K562 (cell line): ENCODE results near the gene C1orf105. TPM values are rescaled to one million over a fixed set of nuclear protein-coding genes. Genes with fewer than 3 reads are reported as not detected.

ENCODE experiments used
- ASH1L ChIP-seq: fragments of 450-650 bp; IDR thresholded peaks from 2 replicates; pipeline ENCODE4 v1.6.1; 2018; ENCODE audit warnings: borderline replicate concordance, mild to moderate bottlenecking, low read depth; ENCODE audit not compliant: partially characterized antibody
- DPF2 ChIP-seq: fragments of 450-650 bp; IDR thresholded peaks from 2 replicates; pipeline ENCODE4 v1.6.1; 2016
- FOXA3 ChIP-seq, 2 experiments: fragments of 450-650 bp in 1 of 2; sonication (generic) in 1 of 2; formaldehyde crosslinking; IDR thresholded peaks in 1 of 2; conservative IDR thresholded peaks in 1 of 2; 2 replicates each; pipeline versions ENCODE4 v1.4.0 to v1.8.0; 2020 to 2022; ENCODE audit warnings: mild to moderate bottlenecking in 2 of 2, missing genetic modification reagents in 1 of 2
- GABPB1 ChIP-seq: sonication (generic); formaldehyde crosslinking; IDR thresholded peaks from 2 replicates; pipeline ENCODE4 v1.8.0; 2022; ENCODE audit warnings: mild to moderate bottlenecking, missing genetic modification reagents
- MAFF ChIP-seq: IDR thresholded peaks from 2 replicates; pipeline ENCODE4 v1.6.1; 2012; ENCODE audit warnings: low read length, improper control_type of control experiment
- MEF2A ChIP-seq: IDR thresholded peaks from 2 replicates; pipeline ENCODE4 v1.6.1; 2011; ENCODE audit warnings: low read depth, mild to moderate bottlenecking, low read length, moderate library complexity; ENCODE audit not compliant: control insufficient read depth
- PBX2 ChIP-seq, 2 experiments: IDR thresholded peaks in 1 of 2; conservative IDR thresholded peaks in 1 of 2; 2 replicates each; pipeline ENCODE4 v1.6.1; 2016; ENCODE audit warnings: low read depth in 2 of 2, mild to moderate bottlenecking in 1 of 2, missing compliant biosample characterization in 1 of 2, missing genetic modification characterization in 1 of 2, moderate library complexity in 1 of 2
- PURB ChIP-seq: sonication (generic); formaldehyde crosslinking; IDR thresholded peaks from 2 replicates; pipeline ENCODE4 v1.9.0; 2021; ENCODE audit warnings: low read depth, mild to moderate bottlenecking, missing genetic modification reagents
- SIRT6 ChIP-seq: IDR thresholded peaks from one replicate; pipeline ENCODE4 v1.6.1; 2012; ENCODE audit warnings: low read depth, mild to moderate bottlenecking, control low read depth, inconsistent platforms, low read length, moderate library complexity
- SPI1 ChIP-seq: IDR thresholded peaks from 2 replicates; pipeline ENCODE4 v1.6.1; 2011; ENCODE audit warnings: low read depth, low read length, control low read depth, borderline replicate concordance
- TARDBP ChIP-seq: fragments of 450-650 bp; IDR thresholded peaks from 2 replicates; pipeline ENCODE4 v1.6.1; 2016
- ZNF277 ChIP-seq: fragments of 250-450 bp; sonication (Bioruptor Pico); IDR thresholded peaks from 2 replicates; pipeline ENCODE4 v1.8.0; 2022; ENCODE audit warnings: inconsistent platforms, mild to moderate bottlenecking, moderate library complexity, borderline replicate concordance
- ZNF57 ChIP-seq: fragments of 450-650 bp; formaldehyde crosslinking; IDR thresholded peaks from 2 replicates; pipeline ENCODE4 v1.4.0; 2020; ENCODE audit warnings: mild to moderate bottlenecking, moderate library complexity
- ZNF695 ChIP-seq: fragments of 450-650 bp; formaldehyde crosslinking; IDR thresholded peaks from 2 replicates; pipeline ENCODE4 v1.4.0; 2020; ENCODE audit warnings: mild to moderate bottlenecking, moderate library complexity
- polyA plus RNA-seq, 8 experiments: library from polyadenylated mRNA; depleted of rRNA in 4 of 8; stranded (reverse) in 5 of 8; unstranded in 3 of 8; fragments of >200 nt; fragmentation: Nextera tagmentation in 2 of 8; fragmentation: Illumina TruSeq in 1 of 8; extraction: Ambion mirVana in 2 of 8; extraction: Trizol in 1 of 8; gene quantifications; 2 replicates each; pipeline versions ENCODE4 v1.2.1 to v1.2.3, GENCODE V29; 2011 to 2014; ENCODE audit warnings: inconsistent platforms in 1 of 8, missing spikeins in 1 of 8
- total RNA-seq, 7 experiments: library from RNA; depleted of rRNA in 6 of 7; stranded (reverse); fragments of >200 nt in 6 of 7; fragmentation: Illumina TruSeq in 2 of 7; extraction: Trizol in 2 of 7; gene quantifications; 2 replicates each; pipeline versions ENCODE4 v1.2.1 to v1.2.3, GENCODE V29; 2011 to 2021; ENCODE audit warnings: low replicate concordance in 1 of 7
- TF ChIP-seq, protein P1 (sequence below): conservative IDR thresholded peaks from 2 replicates; pipeline ENCODE4 v1.6.1; 2011; ENCODE audit warnings: low read depth, mild to moderate bottlenecking, low read length; ENCODE audit not compliant: control insufficient read depth
- TF ChIP-seq, protein P2 (sequence below), 3 experiments: IDR thresholded peaks in 2 of 3; conservative IDR thresholded peaks in 1 of 3; 2 replicates each; pipeline ENCODE4 v1.5.1; 2011 to 2012; ENCODE audit warnings: low read length in 3 of 3, mild to moderate bottlenecking in 3 of 3, control low read depth in 2 of 3, improper control_type of control experiment in 1 of 3, inconsistent platforms in 1 of 3, low read depth in 1 of 3, mixed read lengths in 1 of 3, moderate library complexity in 1 of 3; ENCODE audit not compliant: insufficient read depth in 2 of 3
- TF ChIP-seq, protein P3 (sequence below): fragments of 250-450 bp; sonication (Bioruptor Pico); IDR thresholded peaks from 2 replicates; pipeline ENCODE4 v1.5.0; 2021
- TF ChIP-seq, protein P4 (sequence below), 2 experiments: IDR thresholded peaks; 2 replicates each; pipeline ENCODE4 v1.6.1; 2011; ENCODE audit warnings: borderline replicate concordance in 1 of 2, control low read depth in 1 of 2, low read depth in 1 of 2, low read length in 1 of 2, mild to moderate bottlenecking in 1 of 2, mixed read lengths in 1 of 2, moderate library complexity in 1 of 2; ENCODE audit not compliant: insufficient read depth in 1 of 2, insufficient read length in 1 of 2, poor library complexity in 1 of 2, severe bottlenecking in 1 of 2; ENCODE audit errors: extremely low read depth in 1 of 2

The C1orf105 gene
- total and polyA plus RNA-seq, 9 of the 15 experiments (the other 6 are each of a cell fraction or from before 2014, with no cell fraction given): 0.08 TPM; not detected in 8

DNA sequence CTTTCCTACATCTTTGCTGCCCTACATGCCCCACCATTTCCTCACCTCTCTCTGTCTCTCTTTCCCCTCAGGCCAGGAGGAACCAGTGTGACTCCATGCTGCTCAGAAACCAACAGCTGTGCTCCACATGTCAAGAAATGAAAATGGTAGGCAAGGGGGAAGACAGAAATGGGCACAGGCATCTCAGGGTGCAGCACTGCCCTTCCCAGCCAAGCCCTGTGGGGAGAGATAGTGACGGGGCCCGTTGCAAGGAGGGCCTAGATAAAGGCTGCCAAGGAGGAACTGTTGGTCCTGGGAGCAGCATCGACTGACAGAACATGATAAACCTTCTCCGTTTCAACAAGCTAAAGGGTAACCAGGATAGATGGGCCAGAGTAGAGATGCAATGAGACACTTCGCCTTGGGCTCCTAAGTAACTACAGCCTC lies 35.9 kb downstream of the C1orf105 start (continued):
- TF ChIP-seq, protein P1, sequence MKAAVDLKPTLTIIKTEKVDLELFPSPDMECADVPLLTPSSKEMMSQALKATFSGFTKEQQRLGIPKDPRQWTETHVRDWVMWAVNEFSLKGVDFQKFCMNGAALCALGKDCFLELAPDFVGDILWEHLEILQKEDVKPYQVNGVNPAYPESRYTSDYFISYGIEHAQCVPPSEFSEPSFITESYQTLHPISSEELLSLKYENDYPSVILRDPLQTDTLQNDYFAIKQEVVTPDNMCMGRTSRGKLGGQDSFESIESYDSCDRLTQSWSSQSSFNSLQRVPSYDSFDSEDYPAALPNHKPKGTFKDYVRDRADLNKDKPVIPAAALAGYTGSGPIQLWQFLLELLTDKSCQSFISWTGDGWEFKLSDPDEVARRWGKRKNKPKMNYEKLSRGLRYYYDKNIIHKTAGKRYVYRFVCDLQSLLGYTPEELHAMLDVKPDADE: no peak
- TF ChIP-seq ZNF277 (CRISPR knock-in tag) (no peak), MEF2A (no peak), TARDBP (no peak), ASH1L (no peak), ZNF695 (peak; percentile 81; the same call in 1 of the 2 replicates), GABPB1 (CRISPR knock-in tag) (no peak), MAFF (no peak), SPI1 (peak; percentile 74; the same call in 1 of the 2 replicates), DPF2 (peak; percentile 94), FOXA3 (CRISPR knock-in tag; conservative IDR thresholded peaks at IDR 0.05 in 1 of 2, IDR thresholded peaks at IDR 0.05 in 1 of 2) (no peak), PURB (CRISPR knock-in tag) (no peak), PBX2 (CRISPR knock-in tag; IDR thresholded peaks at IDR 0.05; ENCODE audit: low read depth) (no peak), PBX2 (tag; conservative IDR thresholded peaks at IDR 0.05; ENCODE audit: low read depth) (peak; percentile 66), SIRT6 (no peak), ZNF57 (CRISPR knock-in tag) (0 out of 2 replicates have a peak, but pooled peaks have one; percentile 82)
- TF ChIP-seq, protein P2, sequence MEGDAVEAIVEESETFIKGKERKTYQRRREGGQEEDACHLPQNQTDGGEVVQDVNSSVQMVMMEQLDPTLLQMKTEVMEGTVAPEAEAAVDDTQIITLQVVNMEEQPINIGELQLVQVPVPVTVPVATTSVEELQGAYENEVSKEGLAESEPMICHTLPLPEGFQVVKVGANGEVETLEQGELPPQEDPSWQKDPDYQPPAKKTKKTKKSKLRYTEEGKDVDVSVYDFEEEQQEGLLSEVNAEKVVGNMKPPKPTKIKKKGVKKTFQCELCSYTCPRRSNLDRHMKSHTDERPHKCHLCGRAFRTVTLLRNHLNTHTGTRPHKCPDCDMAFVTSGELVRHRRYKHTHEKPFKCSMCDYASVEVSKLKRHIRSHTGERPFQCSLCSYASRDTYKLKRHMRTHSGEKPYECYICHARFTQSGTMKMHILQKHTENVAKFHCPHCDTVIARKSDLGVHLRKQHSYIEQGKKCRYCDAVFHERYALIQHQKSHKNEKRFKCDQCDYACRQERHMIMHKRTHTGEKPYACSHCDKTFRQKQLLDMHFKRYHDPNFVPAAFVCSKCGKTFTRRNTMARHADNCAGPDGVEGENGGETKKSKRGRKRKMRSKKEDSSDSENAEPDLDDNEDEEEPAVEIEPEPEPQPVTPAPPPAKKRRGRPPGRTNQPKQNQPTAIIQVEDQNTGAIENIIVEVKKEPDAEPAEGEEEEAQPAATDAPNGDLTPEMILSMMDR (IDR thresholded peaks at IDR 0.05 in 2 of 3, conservative IDR thresholded peaks at IDR 0.05 in 1 of 3; ENCODE audit: insufficient read depth in 2 of 3, low read depth in 1 of 3, low read length in 3 of 3): no peak
- TF ChIP-seq, protein P3, sequence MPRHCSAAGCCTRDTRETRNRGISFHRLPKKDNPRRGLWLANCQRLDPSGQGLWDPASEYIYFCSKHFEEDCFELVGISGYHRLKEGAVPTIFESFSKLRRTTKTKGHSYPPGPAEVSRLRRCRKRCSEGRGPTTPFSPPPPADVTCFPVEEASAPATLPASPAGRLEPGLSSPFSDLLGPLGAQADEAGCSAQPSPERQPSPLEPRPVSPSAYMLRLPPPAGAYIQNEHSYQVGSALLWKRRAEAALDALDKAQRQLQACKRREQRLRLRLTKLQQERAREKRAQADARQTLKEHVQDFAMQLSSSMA (CRISPR knock-in tag): no peak
- TF ChIP-seq, protein P4, sequence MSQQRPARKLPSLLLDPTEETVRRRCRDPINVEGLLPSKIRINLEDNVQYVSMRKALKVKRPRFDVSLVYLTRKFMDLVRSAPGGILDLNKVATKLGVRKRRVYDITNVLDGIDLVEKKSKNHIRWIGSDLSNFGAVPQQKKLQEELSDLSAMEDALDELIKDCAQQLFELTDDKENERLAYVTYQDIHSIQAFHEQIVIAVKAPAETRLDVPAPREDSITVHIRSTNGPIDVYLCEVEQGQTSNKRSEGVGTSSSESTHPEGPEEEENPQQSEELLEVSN (IDR thresholded peaks at IDR 0.05; ENCODE audit: borderline replicate concordance in 1 of 2, extremely low read depth in 1 of 2, insufficient read depth in 1 of 2, insufficient read length in 1 of 2, low read depth in 1 of 2, low read length in 1 of 2, poor library complexity in 1 of 2, severe bottlenecking in 1 of 2): no peak
